Mucosa of stomach (tissue), 1 donor: Measurements from ENCODE around the gene GBGT1.
"Not testable (repeated sequence)": the region's sequence is repeated elsewhere in the genome, so short reads cannot be mapped to it uniquely, and the experiment has no call there.

ENCODE experiments used
- H3K27me3 ChIP-seq: one replicate; pipeline ENCODE4 v1.7.0; 2013; ENCODE audit warnings: mild to moderate bottlenecking, low read length; ENCODE audit not compliant: control insufficient read depth, insufficient read depth
- H3K36me3 ChIP-seq: one replicate; pipeline ENCODE4 v1.7.0; 2013; ENCODE audit warnings: low read length; ENCODE audit not compliant: control insufficient read depth, insufficient read depth
- H3K4me1 ChIP-seq: one replicate; pipeline ENCODE4 v1.7.0; 2013; ENCODE audit warnings: mild to moderate bottlenecking, low read length; ENCODE audit not compliant: control insufficient read depth, insufficient read depth
- H3K4me3 ChIP-seq: one replicate; pipeline ENCODE4 v1.7.0; 2013; ENCODE audit warnings: low read length
- H3K9ac ChIP-seq: one replicate; pipeline ENCODE4 v1.7.0; 2013; ENCODE audit warnings: mild to moderate bottlenecking, low read length, moderate library complexity
- H3K9me3 ChIP-seq: one replicate; pipeline ENCODE4 v1.7.0; 2013; ENCODE audit warnings: mild to moderate bottlenecking, low read length, moderate library complexity; ENCODE audit not compliant: control insufficient read depth
- donor health status: Pancreatic carcinoma.

GBGT1 gene

GRCh38 chr9:133188006-133188842, 24.5 kb upstream of the GBGT1 start:
- H3K36me3 ChIP-seq, result no peaks in the 10 kb centered on the region
- peaks cover 14% of the 10 kb centered on the region for H3K27me3 ChIP-seq
- H3K9ac ChIP-seq, result no peak overlapping the region
- no peak overlapping the region for H3K4me3 ChIP-seq
- no peaks in the 10 kb centered on the region for H3K4me1 ChIP-seq
- no peaks in the 10 kb centered on the region for H3K9me3 ChIP-seq

GRCh38 chr9:133187561-133188005, 23.9 kb upstream of the GBGT1 start:
- no peaks in the 10 kb centered on the region for H3K9me3 ChIP-seq
- H3K9ac ChIP-seq, result no peak overlapping the region
- H3K27me3 ChIP-seq, result peaks cover 15% of the 10 kb centered on the region
- no peaks in the 10 kb centered on the region for H3K4me1 ChIP-seq
- no peak overlapping the region for H3K4me3 ChIP-seq
- no peaks in the 10 kb centered on the region for H3K36me3 ChIP-seq

GRCh38 chr9:133186736-133187135, 23.0 kb upstream of the GBGT1 start:
- Histone ChIP-seq H3K36me3 (no peaks in the 10 kb centered on the region), H3K9ac (no peak overlapping the region), H3K9me3 (no peaks in the 10 kb centered on the region), H3K4me1 (no peaks in the 10 kb centered on the region), H3K4me3 (no peak overlapping the region), H3K27me3 (peaks cover 19% of the 10 kb centered on the region)

DNA sequence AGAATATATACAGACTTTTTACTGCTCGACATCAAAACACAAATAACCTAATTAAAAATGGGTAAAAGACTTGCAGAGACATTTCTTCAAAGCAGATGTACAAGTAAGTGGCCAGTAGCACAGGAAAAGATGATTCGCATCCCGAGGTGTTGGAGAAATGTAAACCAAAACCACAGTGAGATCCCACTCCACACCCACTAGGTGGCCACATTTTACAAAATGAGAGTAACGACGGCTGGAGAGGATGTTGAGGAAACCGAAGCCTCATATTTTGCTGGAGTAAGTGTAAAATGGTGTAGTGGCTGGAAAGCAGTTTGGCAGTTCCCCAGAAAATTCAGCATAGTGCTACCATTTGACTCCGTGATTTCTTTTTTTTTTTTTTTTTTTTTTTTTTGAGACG, 21.3 kb upstream of the GBGT1 start:
- Histone ChIP-seq H3K36me3 (no peaks in the 10 kb centered on the region), H3K4me3 (no peak overlapping the region), H3K9ac (no peak overlapping the region), H3K9me3 (no peaks in the 10 kb centered on the region), H3K4me1 (no peaks in the 10 kb centered on the region), H3K27me3 (peaks cover 19% of the 10 kb centered on the region)

- Histone ChIP-seq H3K36me3 (no peaks in the 10 kb centered on the region), H3K9me3 (no peaks in the 10 kb centered on the region), H3K27me3 (peaks cover 13% of the 10 kb centered on the region), H3K9ac (no peak overlapping the region), H3K4me1 (no peaks in the 10 kb centered on the region), H3K4me3 (no peak overlapping the region)
These were observed 18.4 kb upstream of the GBGT1 start for GRCh38 chr9:133182151-133182550.

DNA sequence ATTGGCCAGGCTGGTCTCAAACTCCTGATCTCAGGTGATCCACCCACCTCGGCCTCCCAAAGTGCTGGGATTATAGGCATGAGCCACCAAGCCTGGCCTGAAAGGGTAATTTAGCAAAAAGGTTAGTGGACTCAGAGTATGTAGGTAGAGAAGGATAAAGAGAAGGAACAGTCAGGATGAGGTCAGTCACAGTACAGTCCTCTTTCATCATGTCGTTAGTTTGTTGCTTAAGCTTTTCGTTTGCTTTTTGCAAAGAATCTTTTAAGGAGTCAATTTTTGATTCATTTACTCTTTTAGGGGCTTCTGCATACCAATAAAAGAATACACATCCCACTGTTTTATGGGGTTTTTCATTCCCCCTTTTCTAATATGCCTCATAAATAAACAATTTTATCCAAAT, 17.8 kb upstream of the GBGT1 start:
- no peak overlapping the region for H3K4me3 ChIP-seq
- no peaks in the 10 kb centered on the region for H3K9me3 ChIP-seq
- H3K4me1 ChIP-seq, result no peaks in the 10 kb centered on the region
- H3K9ac ChIP-seq, result no peak overlapping the region
- peaks cover 8% of the 10 kb centered on the region for H3K27me3 ChIP-seq
- H3K36me3 ChIP-seq, result no peaks in the 10 kb centered on the region

- no peaks in the 10 kb centered on the region for H3K36me3 ChIP-seq
- H3K9ac ChIP-seq, result no peak overlapping the region
- H3K4me3 ChIP-seq, result no peak overlapping the region
- H3K9me3 ChIP-seq, result no peaks in the 10 kb centered on the region
- peaks cover 8% of the 10 kb centered on the region for H3K27me3 ChIP-seq
- H3K4me1 ChIP-seq, result no peaks in the 10 kb centered on the region
These were observed 17.2 kb upstream of the GBGT1 start for GRCh38 chr9:133180953-133181352.

GRCh38 chr9:133173056-133173455, 9.3 kb upstream of the GBGT1 start:
- H3K4me3 ChIP-seq, result no peak overlapping the region
- H3K9ac ChIP-seq, result no peak overlapping the region
- H3K9me3 ChIP-seq, result no peaks in the 10 kb centered on the region

DNA sequence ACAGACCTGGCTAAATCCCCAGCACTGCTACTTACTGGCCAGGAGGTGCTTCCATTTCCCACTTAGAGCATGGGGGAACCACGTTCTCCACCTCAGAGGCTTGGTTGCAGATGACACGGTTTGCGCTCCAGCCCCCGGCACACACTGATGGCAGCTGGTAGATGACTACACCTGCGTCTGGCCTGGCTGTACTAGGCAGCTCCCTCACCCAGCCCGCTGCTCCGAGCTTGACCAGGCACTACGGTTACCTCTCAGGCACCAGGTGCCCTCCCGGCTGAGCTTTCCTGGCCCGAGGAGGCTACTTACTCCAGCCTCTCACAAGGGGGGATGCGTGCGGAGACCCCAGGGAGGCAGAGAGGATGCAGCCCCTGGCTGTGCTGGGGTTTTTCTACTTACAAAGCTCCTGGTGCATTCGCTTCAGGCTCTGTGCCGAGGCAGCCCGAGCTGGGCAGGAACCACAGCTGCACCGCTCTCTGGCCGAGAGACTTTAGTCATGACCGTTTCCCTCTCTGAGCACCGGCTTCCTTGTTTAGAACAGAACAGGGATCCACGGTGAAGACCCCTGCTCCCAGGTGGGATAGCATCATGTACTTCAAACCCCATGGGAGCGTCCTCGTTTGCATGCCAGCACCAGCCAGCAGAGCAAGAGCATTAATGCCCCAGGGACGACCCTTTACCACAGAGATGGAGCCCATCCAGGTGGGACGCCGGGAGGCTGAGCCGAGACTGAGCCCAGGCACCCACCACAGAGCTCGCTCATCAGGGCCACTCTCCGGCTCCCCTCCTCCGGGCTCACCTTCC, 7.6 kb upstream of the GBGT1 start:
- Histone ChIP-seq H3K9ac (no peak overlapping the region), H3K27me3 (peaks cover 5% of the 10 kb centered on the region), H3K36me3 (no peaks in the 10 kb centered on the region), H3K4me3 (no peak overlapping the region), H3K4me1 (no peaks in the 10 kb centered on the region), H3K9me3 (no peaks in the 10 kb centered on the region)

More at GRCh38 chr9:133173056-133173455, 9.3 kb upstream of the GBGT1 start:
- H3K27me3 ChIP-seq, result peaks cover 5% of the 10 kb centered on the region
- H3K36me3 ChIP-seq, result no peaks in the 10 kb centered on the region
- no peaks in the 10 kb centered on the region for H3K4me1 ChIP-seq

DNA sequence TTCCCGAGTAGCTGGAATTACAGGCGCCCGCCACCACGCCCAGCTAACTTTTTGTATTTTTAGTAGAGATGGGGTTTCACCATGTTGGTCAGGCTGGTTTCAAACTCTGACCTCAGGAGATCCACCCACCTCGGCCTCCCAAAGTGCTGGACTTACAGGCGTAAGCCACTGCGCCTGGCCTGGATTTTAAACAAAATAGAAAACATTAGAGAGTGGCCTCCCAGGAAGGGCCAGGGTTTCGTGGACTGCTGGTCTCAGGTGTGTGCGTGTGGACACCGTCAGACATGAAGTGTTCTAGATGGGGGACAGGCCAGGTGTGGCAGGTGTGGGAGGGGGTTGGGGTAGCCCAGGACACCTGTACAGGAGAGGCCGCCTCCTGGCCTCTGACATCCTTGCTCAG, 7.0 kb upstream of the GBGT1 start:
- Histone ChIP-seq H3K27me3 (peaks cover 5% of the 10 kb centered on the region), H3K9ac (no peak overlapping the region), H3K9me3 (no peaks in the 10 kb centered on the region), H3K4me1 (no peaks in the 10 kb centered on the region), H3K4me3 (no peak overlapping the region), H3K36me3 (no peaks in the 10 kb centered on the region)

GRCh38 chr9:133169687-133170086, 6.0 kb upstream of the GBGT1 start:
- not testable (repeated sequence) for H3K27me3 ChIP-seq, H3K36me3 ChIP-seq, H3K4me3 ChIP-seq, H3K9ac ChIP-seq, H3K9me3 ChIP-seq, H3K4me1 ChIP-seq

DNA sequence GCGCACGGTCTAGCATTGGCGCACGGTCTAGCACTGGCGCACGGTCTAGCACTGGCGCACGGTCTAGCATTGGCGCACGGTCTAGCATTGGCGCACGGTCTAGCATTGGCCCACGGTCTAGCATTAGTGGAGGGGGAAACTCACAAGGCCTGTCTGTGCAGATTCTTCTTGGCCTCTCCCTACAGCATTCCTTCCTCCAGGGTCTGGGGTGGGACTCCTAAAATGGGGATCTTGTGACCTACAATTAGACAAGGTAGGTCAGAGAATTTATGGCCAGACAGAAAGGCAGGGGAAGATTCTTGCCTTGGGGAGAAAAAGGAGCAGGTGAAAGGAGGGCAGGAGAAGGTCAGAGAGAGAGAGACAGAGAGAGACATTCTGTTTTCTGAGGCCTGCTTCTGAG, 5.4 kb upstream of the GBGT1 start:
- Histone ChIP-seq H3K9ac (no peak overlapping the region), H3K36me3 (no peaks in the 10 kb centered on the region), H3K27me3 (peaks cover 5% of the 10 kb centered on the region), H3K4me3 (no peak overlapping the region), H3K4me1 (peaks cover 6% of the 10 kb centered on the region), H3K9me3 (no peaks in the 10 kb centered on the region)
